GM19452 (cell line): ENCODE measurements around the gene SUGT1.
"Not testable (repeated sequence)": the region's sequence is repeated elsewhere in the genome, so short reads cannot be mapped to it uniquely, and the experiment has no call there.

Experiments
- ATAC-seq: cut with Tn5 transposase; IDR thresholded peaks from one replicate; pipeline ENCODE4 v1.9.1; 2021; ENCODE audit not compliant: unreplicated experiment

SUGT1 gene

DNA sequence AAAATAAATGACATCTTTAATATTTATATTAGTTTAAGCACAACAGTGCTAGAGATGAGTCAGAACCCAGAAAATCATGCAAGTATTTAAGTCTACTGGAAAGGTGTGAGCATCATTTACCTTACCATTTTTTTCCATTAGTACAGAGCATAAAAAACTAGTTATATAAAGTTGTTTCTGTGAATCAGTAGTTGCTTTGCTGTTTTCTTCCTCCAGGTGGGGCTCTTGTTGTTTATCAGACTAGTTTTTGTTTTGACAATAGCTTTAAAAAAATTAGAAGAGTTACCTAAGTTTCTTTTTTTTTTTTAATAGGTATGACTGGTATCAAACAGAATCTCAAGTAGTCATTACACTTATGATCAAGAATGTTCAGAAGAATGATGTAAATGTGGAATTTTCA is 12.7 kb downstream of the SUGT1 start:
- ATAC-seq = no peak

- no peak for ATAC-seq
Observed at GRCh38 chr13:52669677-52670076, 17.0 kb downstream of the SUGT1 start.

GRCh38 chr13:52670726-52671125 is 18.1 kb downstream of the SUGT1 start:
- ATAC-seq = no peak

DNA sequence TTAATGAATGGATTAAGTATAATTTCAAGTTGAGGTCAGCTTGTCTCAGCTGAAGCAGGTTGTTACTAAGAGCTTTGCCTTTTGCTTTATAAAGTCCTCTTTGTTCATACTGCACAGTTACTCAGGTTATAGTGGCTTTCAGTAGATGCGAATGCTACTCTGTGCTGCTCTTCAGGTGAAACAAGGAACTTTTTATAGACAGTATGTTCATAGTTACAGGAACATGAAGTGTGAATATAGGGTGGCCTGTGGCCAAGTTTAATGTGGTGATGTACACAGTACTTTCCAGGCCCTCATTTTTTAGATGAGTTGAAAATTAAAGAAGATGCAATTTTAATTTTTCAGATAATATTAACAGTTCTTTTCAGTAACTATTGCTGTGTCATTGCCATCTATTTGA is 20.8 kb downstream of the SUGT1 start:
- no peak for ATAC-seq

- no peak for ATAC-seq
Observed at GRCh38 chr13:52677823-52678222, 25.2 kb downstream of the SUGT1 start.

DNA sequence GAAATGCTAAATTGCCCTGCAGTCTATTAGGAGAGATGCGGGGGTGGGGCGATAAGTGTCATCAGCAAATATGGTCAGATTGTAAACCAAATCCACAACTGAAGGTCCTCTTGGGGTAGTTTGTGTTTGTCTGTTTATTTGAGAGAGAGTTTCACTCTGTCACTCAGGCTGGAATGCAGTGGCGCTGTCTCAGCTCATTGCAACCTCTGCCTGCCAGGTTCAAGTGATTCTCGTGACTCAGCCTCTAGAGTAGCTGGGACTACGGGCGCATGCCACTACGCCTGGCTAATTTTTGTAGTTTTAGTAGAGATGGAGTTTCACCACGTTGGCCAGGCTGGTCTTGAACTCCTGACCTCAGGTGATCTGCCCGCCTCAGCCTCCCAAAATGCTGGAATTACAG is 33.2 kb downstream of the SUGT1 start:
- ATAC-seq = not testable (repeated sequence)

DNA sequence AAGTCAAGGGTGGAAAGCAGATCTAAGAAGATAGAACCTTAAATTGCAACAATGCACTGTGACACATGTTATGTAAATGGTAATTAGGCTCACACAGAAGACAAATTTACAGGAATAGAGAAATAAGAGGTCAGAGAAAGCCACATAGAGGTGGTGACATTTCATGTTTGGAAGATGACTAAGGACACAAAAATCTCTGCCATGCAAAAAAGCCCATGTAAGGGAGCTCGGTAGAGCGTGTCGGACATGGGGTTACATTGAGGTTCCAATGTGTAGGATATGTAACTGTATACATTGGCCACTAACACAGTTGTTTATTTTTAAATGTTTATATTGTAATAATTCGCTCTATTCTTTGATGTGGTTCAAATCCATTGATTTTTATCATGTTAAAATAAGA is 33.7 kb downstream of the SUGT1 start:
- ATAC-seq = no peak

GRCh38 chr13:52695856-52696255 is 43.2 kb downstream of the SUGT1 start:
- no peak for ATAC-seq

GRCh38 chr13:52696566-52696965 is 43.9 kb downstream of the SUGT1 start:
- ATAC-seq = no peak

DNA sequence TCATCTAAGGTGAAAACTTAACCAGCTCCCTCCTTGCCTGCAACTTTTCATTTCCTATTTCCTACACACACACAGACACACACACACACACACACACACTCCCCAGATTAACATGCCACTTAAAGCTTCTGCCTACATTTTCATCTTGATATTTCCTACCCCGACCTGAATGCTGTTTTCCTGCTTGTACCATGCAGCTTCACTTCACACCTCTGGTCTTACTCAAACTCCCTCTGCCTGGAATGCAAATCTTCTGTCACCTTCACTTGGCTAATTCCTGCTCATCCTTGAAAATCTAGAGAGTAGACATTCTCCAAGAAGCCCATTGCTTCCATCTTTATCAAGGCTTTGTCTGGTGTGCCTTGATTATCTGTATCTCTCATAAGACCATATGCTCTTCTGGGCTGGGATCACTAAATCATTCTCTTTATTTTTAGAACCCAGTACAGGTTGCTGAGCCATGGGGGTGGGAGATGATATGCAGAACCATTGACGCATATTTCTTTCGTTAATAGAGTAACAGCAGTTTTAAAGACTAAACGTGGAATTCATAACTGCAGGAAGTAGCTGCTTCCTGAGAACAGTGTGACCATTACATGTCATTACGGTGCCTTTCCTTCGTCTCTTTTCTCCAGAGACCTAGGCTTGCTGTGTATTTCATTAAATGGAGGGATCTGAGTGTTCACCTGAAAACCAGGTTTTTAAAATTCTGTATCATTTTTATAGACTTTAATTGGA is 49.3 kb downstream of the SUGT1 start:
- no peak for ATAC-seq

DNA sequence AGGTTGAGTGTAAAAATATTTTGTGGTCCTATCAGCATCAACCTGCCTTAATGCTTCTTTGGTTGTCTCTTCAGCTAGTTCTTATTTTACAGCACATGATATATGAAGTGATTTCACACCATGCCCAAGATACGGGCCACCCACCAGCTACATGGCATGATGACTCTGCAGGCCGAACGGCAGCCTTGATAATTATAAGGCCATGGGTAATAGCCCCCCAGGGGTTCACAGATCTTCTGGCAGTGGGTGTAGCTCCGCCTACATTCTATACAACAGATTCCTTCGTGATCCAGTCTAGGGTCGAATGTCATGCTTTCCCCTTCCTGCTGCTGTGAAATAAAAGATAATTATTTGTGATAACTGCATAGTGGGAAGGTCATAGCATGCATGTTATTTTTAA is 50.8 kb downstream of the SUGT1 start:
- no peak for ATAC-seq

DNA sequence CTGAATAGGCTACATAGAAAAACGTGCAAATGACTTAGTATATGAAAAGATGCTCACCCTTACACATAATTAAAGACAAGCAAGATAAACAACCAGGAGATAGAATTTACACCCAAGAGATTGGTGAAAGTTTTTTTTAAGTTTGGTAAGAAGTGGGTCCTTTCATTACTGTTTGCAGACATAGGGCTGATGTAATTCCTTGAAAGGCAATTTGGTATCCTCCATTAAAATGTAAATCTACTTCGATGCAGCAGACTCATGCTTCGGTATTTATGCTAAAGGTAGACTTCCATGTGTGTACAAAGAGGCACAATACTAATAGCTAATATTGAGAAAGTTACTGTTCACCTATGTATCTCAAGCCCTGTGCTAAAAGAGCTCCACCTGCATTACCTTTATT is 53.4 kb downstream of the SUGT1 start:
- ATAC-seq = no peak

DNA sequence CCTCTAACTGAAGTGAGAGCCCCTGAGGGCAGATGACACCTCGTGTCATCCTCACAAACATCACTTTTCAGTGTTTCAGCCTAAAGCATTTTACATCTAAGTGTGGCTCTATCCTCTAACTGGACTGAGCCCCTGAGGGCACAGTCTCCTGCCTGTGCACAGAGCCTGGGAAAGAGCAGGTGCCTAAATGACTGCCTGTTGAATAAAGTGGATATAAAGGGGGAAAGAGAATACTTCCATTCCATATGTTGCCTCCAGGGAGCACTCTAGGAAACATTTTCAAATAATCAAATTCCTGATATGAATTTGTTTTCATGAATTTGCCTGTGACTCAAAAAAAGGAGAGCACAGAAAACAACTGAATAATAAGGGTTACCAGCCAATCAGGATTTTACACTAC is 54.7 kb downstream of the SUGT1 start:
- ATAC-seq = no peak

GRCh38 chr13:52708266-52708665 is 55.6 kb downstream of the SUGT1 start:
- ATAC-seq = not testable (repeated sequence)

DNA sequence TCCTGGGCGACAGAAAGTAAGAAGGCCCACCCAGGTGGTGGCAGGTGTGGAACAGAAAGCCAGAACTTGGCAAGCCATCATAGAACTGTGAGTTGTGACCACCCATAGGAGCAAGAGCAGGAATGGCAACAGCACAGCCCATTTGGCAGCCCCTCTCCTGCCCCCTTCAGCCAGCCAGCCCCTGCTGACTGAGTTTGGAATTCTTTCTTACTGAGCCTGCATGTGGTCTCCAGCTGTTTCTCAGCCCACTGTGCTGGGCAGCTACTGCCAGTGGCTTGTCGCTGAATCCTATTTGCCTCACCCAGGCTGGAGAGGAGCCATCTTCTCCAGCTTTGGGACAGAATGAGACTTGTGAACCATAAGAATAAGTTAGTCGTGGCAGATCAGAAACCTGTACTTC is 58.6 kb downstream of the SUGT1 start:
- no peak for ATAC-seq

GRCh38 chr13:52712385-52712784 is 59.7 kb downstream of the SUGT1 start:
- no peak for ATAC-seq

GRCh38 chr13:52713894-52714293 is 61.3 kb downstream of the SUGT1 start:
- no peak for ATAC-seq

DNA sequence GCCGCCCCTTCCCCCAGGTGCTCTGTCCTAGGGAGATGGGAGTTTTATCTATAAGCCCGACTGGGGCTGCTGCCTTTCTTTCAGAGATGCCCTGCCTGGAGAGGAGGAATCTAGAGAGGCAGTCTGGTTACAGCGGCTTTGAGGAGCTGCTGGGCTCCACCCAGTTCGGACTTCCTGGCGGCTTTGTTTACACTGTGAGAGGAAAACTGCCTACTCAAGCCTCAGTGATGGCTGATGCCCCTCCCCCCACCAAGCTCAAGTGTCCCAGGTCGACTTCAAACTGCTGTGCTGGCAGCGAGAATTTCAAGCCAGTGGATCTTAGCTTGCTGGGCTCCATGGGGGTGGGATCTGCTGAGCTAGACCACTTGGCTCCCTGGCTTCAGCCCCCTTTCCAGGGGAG is 68.3 kb downstream of the SUGT1 start:
- ATAC-seq = not testable (repeated sequence)

- ATAC-seq = not testable (repeated sequence)
Observed at GRCh38 chr13:52721356-52721755, 68.7 kb downstream of the SUGT1 start.

GRCh38 chr13:52723181-52723580 is 70.5 kb downstream of the SUGT1 start:
- no peak for ATAC-seq

GRCh38 chr13:52725302-52725701 is 72.7 kb downstream of the SUGT1 start:
- no peak for ATAC-seq

GRCh38 chr13:52726258-52726657 is 73.6 kb downstream of the SUGT1 start:
- no peak for ATAC-seq

GRCh38 chr13:52734075-52734623 is 81.5 kb downstream of the SUGT1 start:
- ATAC-seq = no peak
